HG03280 (cell line): ENCODE results near the gene TXNDC2.

Experiments used
- ATAC-seq: cut with Tn5 transposase; IDR thresholded peaks from one replicate; pipeline ENCODE4 v1.9.1; 2021; ENCODE audit warnings: mild to moderate bottlenecking, moderate library complexity; ENCODE audit not compliant: unreplicated experiment

Gene TXNDC2

GRCh38 chr18:9859232-9859631 is 26.5 kb upstream of the TXNDC2 start:
- ATAC-seq, result no peak

GRCh38 chr18:9860682-9861081 is 25.1 kb upstream of the TXNDC2 start:
- no peak for ATAC-seq

GRCh38 chr18:9861157-9861556 is 24.6 kb upstream of the TXNDC2 start:
- peak; percentile 82 for ATAC-seq

- ATAC-seq, result peak; percentile 72
Measured at GRCh38 chr18:9861933-9862332, 23.8 kb upstream of the TXNDC2 start.

GRCh38 chr18:9862686-9863085 is 23.1 kb upstream of the TXNDC2 start:
- ATAC-seq, result no peak

GRCh38 chr18:9863282-9863681 is 22.5 kb upstream of the TXNDC2 start:
- no peak for ATAC-seq

GRCh38 chr18:9865764-9866490 is 19.8 kb upstream of the TXNDC2 start:
- no peak for ATAC-seq

- no peak for ATAC-seq
Measured at GRCh38 chr18:9866627-9867026, 19.1 kb upstream of the TXNDC2 start.

GRCh38 chr18:9867071-9867594 is 18.6 kb upstream of the TXNDC2 start:
- no peak for ATAC-seq

- no peak for ATAC-seq
Measured at GRCh38 chr18:9868857-9869714, 16.7 kb upstream of the TXNDC2 start.

GRCh38 chr18:9869715-9870430 is 15.9 kb upstream of the TXNDC2 start:
- ATAC-seq, result peak; percentile 65

- no peak for ATAC-seq
Measured at GRCh38 chr18:9870431-9871008, 15.3 kb upstream of the TXNDC2 start.

- no peak for ATAC-seq
Measured at GRCh38 chr18:9871244-9871746, 14.5 kb upstream of the TXNDC2 start.

- ATAC-seq, result no peak
Measured at GRCh38 chr18:9872823-9873222, 12.9 kb upstream of the TXNDC2 start.

GRCh38 chr18:9874728-9875127 is 11.0 kb upstream of the TXNDC2 start:
- ATAC-seq, result no peak

- no peak for ATAC-seq
Measured at GRCh38 chr18:9876212-9876866, 9.4 kb upstream of the TXNDC2 start.

GRCh38 chr18:9876867-9877654 is 8.7 kb upstream of the TXNDC2 start:
- ATAC-seq, result no peak

- no peak for ATAC-seq
Measured at GRCh38 chr18:9877655-9878014, 8.1 kb upstream of the TXNDC2 start.

GRCh38 chr18:9878095-9878494 is 7.7 kb upstream of the TXNDC2 start:
- no peak for ATAC-seq
